HepG2 (cell line): Measurements from ENCODE around the gene LDB3. TPM values are rescaled to one million over a fixed set of nuclear protein-coding genes. Genes with fewer than 3 reads are reported as not detected.
A peak's percentile ranks its signal among the peaks of the same experiment; 100 is the strongest.

Source experiments
- EEA1 ChIP-seq: sonication (generic); formaldehyde crosslinking; IDR thresholded peaks from 2 replicates; pipeline ENCODE4 v1.5.1; 2020; ENCODE audit warnings: mild to moderate bottlenecking, missing genetic modification reagents, borderline replicate concordance
- MED13 ChIP-seq: sonication (generic); formaldehyde crosslinking; IDR thresholded peaks from 2 replicates; pipeline ENCODE4 v1.5.0; 2020; ENCODE audit warnings: missing genetic modification reagents
- NFYC ChIP-seq: IDR thresholded peaks from 2 replicates; pipeline ENCODE4 v1.6.1; 2016; ENCODE audit warnings: missing genetic modification reagents, missing compliant biosample characterization
- ZNF121 ChIP-seq: sonication (generic); formaldehyde crosslinking; IDR thresholded peaks from 2 replicates; pipeline ENCODE4 v1.5.0; 2020; ENCODE audit warnings: mild to moderate bottlenecking, missing genetic modification reagents
- polyA plus RNA-seq, 8 experiments: library from polyadenylated mRNA; depleted of rRNA in 3 of 8; stranded (reverse) in 7 of 8; unstranded in 1 of 8; fragments of >200 nt; fragmentation: Illumina TruSeq in 4 of 8; extraction: Trizol in 4 of 8; gene quantifications; 2 replicates each; pipeline versions ENCODE4 v1.2.1 to v1.2.3, GENCODE V29; 2011 to 2016; ENCODE audit warnings: low read depth in 4 of 8, missing spikeins in 1 of 8, mixed read lengths in 1 of 8; ENCODE audit not compliant: insufficient read depth in 1 of 8
- total RNA-seq, 5 experiments: library from RNA; depleted of rRNA; stranded (reverse); fragments of >200 nt; fragmentation: Illumina TruSeq; extraction: Trizol; gene quantifications; 2 replicates each; pipeline ENCODE4 v1.2.3, GENCODE V29; 2016; ENCODE audit warnings: low read depth in 1 of 5
- TF ChIP-seq, protein P1 (sequence below): sonication (generic); formaldehyde crosslinking; IDR thresholded peaks from 2 replicates; pipeline ENCODE4 v1.8.0; 2022; ENCODE audit warnings: mild to moderate bottlenecking, missing genetic modification reagents, moderate library complexity
- TF ChIP-seq, protein P2 (sequence below): sonication (generic); formaldehyde crosslinking; conservative IDR thresholded peaks from 2 replicates; pipeline ENCODE4 v1.4.0; 2020; ENCODE audit warnings: missing genetic modification reagents
- TF ChIP-seq, protein P3 (sequence below), 2 experiments: fragments of 450-650 bp in 1 of 2; sonication (generic) in 1 of 2; formaldehyde crosslinking; IDR thresholded peaks; 2 replicates each; pipeline versions ENCODE4 v1.5.0 to v1.8.0; 2020 to 2022; ENCODE audit warnings: mild to moderate bottlenecking in 1 of 2, missing genetic modification reagents in 1 of 2

LDB3 gene
- total and polyA plus RNA-seq, 2 of the 13 experiments (the other 11 are each of a cell fraction or from before 2014, with no cell fraction given) = not detected

DNA sequence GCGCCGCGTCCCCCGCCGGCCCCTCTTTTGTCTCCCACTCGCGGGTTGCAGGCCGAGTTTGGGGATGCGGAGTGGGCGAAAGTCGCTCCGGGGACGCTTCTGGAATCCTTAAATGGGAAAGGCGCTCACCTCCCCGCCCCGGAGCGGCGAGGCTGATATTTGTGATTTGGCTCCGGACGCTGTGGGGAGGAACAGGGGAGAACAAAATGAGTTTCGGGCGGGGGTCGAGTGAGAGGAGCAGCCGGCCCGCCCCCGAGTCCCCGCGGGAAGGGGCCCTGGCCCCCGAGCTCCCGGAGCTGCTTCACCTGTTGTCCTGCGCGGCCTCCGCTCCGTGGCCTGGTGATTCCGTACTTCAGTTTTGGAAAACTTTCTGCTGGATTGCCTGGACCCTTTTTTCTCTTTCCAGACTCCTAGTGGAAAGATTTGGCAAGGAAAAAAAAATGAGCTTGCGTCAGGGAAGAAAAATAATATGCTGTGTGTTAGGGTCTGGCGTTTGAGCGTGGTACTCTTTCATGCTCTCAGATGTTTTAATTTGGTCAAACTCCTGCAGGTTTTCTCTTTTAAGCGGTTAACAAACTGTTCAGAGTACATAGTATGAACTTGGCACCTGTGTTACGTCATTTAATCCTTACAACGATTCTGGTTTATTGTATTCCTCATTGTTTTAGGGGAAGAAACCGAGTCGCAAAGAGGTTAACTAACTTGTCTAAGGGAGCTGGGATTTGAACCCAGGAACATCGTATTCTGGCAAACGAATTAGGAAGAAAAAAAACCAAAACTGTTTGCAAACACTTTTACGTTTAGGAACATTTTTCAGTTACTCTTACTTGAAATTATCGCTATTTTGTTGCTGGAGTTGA, 89.0 kb downstream of the LDB3 start (continued):
- TF ChIP-seq, protein P1, sequence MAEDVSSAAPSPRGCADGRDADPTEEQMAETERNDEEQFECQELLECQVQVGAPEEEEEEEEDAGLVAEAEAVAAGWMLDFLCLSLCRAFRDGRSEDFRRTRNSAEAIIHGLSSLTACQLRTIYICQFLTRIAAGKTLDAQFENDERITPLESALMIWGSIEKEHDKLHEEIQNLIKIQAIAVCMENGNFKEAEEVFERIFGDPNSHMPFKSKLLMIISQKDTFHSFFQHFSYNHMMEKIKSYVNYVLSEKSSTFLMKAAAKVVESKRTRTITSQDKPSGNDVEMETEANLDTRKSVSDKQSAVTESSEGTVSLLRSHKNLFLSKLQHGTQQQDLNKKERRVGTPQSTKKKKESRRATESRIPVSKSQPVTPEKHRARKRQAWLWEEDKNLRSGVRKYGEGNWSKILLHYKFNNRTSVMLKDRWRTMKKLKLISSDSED (CRISPR knock-in tag) = no peak
- peak; percentile 55; the same call in 1 of the 2 replicates for TF ChIP-seq ZNF121 (CRISPR knock-in tag)
- no peak for TF ChIP-seq NFYC (CRISPR knock-in tag)
- TF ChIP-seq, protein P2, sequence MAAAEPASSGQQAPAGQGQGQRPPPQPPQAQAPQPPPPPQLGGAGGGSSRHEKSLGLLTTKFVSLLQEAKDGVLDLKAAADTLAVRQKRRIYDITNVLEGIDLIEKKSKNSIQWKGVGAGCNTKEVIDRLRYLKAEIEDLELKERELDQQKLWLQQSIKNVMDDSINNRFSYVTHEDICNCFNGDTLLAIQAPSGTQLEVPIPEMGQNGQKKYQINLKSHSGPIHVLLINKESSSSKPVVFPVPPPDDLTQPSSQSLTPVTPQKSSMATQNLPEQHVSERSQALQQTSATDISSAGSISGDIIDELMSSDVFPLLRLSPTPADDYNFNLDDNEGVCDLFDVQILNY = no peak
- no peak for TF ChIP-seq MED13 (CRISPR knock-in tag)
- no peak for TF ChIP-seq EEA1 (CRISPR knock-in tag)
- TF ChIP-seq, protein P3, sequence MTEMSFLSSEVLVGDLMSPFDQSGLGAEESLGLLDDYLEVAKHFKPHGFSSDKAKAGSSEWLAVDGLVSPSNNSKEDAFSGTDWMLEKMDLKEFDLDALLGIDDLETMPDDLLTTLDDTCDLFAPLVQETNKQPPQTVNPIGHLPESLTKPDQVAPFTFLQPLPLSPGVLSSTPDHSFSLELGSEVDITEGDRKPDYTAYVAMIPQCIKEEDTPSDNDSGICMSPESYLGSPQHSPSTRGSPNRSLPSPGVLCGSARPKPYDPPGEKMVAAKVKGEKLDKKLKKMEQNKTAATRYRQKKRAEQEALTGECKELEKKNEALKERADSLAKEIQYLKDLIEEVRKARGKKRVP (CRISPR knock-in tag; IDR thresholded peaks at IDR 0.05) = peak in 1 of 2 experiments; percentile 27; a peak in 1 of 4 replicates
- TF ChIP-seq, all 625 proteins: peak for 45
